ENCODE measurements around the gene ATRNL1. TPM values are rescaled to one million over a fixed set of nuclear protein-coding genes. Genes with fewer than 3 reads are reported as not detected.

ATRNL1 gene
- total and polyA plus RNA-seq, 2 of the 8 experiments (the other 6 are each of a cell fraction or from before 2014, with no cell fraction given): 5.1 to 17.6 TPM

DNA sequence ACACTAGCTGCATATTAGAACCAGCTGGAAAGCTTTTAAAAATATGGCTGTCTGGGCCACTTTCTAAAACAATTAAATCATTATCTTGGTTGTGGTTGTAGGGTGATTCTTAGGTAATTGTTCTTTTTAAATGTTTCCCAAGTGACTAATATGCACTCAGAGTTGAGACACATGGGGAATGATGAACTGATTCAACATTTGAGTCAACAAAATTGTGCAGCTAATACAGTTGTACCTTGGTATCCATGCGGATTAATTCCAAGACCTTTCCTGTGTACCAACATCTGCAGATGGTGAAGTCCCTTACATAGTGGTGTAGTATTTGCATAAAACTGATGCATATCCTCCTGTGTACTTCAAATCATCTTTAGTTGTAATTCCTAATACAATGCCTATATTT, 242.2 kb downstream of the ATRNL1 start (continued):
- TF ChIP-seq, protein P1, sequence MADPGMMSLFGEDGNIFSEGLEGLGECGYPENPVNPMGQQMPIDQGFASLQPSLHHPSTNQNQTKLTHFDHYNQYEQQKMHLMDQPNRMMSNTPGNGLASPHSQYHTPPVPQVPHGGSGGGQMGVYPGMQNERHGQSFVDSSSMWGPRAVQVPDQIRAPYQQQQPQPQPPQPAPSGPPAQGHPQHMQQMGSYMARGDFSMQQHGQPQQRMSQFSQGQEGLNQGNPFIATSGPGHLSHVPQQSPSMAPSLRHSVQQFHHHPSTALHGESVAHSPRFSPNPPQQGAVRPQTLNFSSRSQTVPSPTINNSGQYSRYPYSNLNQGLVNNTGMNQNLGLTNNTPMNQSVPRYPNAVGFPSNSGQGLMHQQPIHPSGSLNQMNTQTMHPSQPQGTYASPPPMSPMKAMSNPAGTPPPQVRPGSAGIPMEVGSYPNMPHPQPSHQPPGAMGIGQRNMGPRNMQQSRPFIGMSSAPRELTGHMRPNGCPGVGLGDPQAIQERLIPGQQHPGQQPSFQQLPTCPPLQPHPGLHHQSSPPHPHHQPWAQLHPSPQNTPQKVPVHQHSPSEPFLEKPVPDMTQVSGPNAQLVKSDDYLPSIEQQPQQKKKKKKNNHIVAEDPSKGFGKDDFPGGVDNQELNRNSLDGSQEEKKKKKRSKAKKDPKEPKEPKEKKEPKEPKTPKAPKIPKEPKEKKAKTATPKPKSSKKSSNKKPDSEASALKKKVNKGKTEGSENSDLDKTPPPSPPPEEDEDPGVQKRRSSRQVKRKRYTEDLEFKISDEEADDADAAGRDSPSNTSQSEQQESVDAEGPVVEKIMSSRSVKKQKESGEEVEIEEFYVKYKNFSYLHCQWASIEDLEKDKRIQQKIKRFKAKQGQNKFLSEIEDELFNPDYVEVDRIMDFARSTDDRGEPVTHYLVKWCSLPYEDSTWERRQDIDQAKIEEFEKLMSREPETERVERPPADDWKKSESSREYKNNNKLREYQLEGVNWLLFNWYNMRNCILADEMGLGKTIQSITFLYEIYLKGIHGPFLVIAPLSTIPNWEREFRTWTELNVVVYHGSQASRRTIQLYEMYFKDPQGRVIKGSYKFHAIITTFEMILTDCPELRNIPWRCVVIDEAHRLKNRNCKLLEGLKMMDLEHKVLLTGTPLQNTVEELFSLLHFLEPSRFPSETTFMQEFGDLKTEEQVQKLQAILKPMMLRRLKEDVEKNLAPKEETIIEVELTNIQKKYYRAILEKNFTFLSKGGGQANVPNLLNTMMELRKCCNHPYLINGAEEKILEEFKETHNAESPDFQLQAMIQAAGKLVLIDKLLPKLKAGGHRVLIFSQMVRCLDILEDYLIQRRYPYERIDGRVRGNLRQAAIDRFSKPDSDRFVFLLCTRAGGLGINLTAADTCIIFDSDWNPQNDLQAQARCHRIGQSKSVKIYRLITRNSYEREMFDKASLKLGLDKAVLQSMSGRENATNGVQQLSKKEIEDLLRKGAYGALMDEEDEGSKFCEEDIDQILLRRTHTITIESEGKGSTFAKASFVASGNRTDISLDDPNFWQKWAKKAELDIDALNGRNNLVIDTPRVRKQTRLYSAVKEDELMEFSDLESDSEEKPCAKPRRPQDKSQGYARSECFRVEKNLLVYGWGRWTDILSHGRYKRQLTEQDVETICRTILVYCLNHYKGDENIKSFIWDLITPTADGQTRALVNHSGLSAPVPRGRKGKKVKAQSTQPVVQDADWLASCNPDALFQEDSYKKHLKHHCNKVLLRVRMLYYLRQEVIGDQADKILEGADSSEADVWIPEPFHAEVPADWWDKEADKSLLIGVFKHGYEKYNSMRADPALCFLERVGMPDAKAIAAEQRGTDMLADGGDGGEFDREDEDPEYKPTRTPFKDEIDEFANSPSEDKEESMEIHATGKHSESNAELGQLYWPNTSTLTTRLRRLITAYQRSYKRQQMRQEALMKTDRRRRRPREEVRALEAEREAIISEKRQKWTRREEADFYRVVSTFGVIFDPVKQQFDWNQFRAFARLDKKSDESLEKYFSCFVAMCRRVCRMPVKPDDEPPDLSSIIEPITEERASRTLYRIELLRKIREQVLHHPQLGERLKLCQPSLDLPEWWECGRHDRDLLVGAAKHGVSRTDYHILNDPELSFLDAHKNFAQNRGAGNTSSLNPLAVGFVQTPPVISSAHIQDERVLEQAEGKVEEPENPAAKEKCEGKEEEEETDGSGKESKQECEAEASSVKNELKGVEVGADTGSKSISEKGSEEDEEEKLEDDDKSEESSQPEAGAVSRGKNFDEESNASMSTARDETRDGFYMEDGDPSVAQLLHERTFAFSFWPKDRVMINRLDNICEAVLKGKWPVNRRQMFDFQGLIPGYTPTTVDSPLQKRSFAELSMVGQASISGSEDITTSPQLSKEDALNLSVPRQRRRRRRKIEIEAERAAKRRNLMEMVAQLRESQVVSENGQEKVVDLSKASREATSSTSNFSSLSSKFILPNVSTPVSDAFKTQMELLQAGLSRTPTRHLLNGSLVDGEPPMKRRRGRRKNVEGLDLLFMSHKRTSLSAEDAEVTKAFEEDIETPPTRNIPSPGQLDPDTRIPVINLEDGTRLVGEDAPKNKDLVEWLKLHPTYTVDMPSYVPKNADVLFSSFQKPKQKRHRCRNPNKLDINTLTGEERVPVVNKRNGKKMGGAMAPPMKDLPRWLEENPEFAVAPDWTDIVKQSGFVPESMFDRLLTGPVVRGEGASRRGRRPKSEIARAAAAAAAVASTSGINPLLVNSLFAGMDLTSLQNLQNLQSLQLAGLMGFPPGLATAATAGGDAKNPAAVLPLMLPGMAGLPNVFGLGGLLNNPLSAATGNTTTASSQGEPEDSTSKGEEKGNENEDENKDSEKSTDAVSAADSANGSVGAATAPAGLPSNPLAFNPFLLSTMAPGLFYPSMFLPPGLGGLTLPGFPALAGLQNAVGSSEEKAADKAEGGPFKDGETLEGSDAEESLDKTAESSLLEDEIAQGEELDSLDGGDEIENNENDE (IDR thresholded peaks at IDR 0.05; ENCODE audit: insufficient replicate concordance, low read length): no peak
- TF ChIP-seq, protein P2, sequence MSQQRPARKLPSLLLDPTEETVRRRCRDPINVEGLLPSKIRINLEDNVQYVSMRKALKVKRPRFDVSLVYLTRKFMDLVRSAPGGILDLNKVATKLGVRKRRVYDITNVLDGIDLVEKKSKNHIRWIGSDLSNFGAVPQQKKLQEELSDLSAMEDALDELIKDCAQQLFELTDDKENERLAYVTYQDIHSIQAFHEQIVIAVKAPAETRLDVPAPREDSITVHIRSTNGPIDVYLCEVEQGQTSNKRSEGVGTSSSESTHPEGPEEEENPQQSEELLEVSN (IDR thresholded peaks at IDR 0.05): no peak

Measured in H1 (cell line).